ENCODE data around the gene HEATR1.

DNA sequence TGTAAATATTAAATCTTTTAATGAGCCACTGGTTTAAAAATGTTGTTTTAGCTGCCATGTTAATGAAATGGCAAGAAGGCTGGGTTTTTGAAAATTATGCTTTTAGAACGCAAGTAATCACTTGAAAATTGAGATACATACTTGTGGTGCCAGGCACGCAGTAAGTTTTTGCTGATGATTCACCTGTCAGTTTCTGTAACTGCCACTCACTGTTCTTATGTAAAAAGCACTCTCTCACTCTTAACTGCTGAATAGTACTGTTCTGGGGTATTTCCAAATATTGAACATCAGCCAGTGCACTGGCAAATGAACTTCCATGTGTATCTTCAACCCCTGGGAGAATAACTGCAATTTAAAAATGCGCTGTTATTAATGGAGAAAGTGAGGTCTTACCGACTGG lies 62.6 kb downstream of the HEATR1 start:
- TF ChIP-seq, protein P1, sequence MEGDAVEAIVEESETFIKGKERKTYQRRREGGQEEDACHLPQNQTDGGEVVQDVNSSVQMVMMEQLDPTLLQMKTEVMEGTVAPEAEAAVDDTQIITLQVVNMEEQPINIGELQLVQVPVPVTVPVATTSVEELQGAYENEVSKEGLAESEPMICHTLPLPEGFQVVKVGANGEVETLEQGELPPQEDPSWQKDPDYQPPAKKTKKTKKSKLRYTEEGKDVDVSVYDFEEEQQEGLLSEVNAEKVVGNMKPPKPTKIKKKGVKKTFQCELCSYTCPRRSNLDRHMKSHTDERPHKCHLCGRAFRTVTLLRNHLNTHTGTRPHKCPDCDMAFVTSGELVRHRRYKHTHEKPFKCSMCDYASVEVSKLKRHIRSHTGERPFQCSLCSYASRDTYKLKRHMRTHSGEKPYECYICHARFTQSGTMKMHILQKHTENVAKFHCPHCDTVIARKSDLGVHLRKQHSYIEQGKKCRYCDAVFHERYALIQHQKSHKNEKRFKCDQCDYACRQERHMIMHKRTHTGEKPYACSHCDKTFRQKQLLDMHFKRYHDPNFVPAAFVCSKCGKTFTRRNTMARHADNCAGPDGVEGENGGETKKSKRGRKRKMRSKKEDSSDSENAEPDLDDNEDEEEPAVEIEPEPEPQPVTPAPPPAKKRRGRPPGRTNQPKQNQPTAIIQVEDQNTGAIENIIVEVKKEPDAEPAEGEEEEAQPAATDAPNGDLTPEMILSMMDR (IDR thresholded peaks at IDR 0.05; ENCODE audit: low read depth, low read length, poor library complexity, severe bottlenecking) = no peak
- no peak for TF ChIP-seq EZH2phosphoT487 (IDR thresholded peaks at IDR 0.05; ENCODE audit: borderline replicate concordance, low read length)
